ENCODE measurements around the gene KRT222. TPM values are rescaled to one million over a fixed set of nuclear protein-coding genes. Genes with fewer than 3 reads are reported as not detected.

The KRT222 gene
- 0.11 TPM for polyA plus RNA-seq (2013, experiment 1 of 2)
- polyA plus RNA-seq (2013, experiment 2 of 2) = not detected

GRCh38 chr17:40664582-40665333, at the start of gene KRT222:
Gene KRT222, minus strand, starts transcription at chr17:40665177. Its CDS starts 78 bp downstream, at chr17:40665099.
- Histone ChIP-seq H3K27ac (ENCODE audit: low read depth, low read length, severe bottlenecking) (no peak within 1 kb of the TSS), H3K4me3 (ENCODE audit: extremely low read depth, insufficient read depth, low read length, poor library complexity, severe bottlenecking) (peak within 1 kb of the TSS; percentile 8), H3K36me3 (ENCODE audit: control insufficient read depth, insufficient read depth, low read length) (no peaks in the 10 kb centered on the region), H3K9me3 (ENCODE audit: control insufficient read depth, low read length) (no peaks in the 10 kb centered on the region), H3K4me1 (ENCODE audit: control insufficient read depth, insufficient read depth, low read length, poor library complexity, severe bottlenecking) (peaks cover 4% of the 10 kb centered on the region)
- 0 to 17% methylated on average over 4 to 7 of the region's 12 CpGs for WGBS, 2 experiments (ENCODE audit: insufficient coverage in 2 of 2)

DNA sequence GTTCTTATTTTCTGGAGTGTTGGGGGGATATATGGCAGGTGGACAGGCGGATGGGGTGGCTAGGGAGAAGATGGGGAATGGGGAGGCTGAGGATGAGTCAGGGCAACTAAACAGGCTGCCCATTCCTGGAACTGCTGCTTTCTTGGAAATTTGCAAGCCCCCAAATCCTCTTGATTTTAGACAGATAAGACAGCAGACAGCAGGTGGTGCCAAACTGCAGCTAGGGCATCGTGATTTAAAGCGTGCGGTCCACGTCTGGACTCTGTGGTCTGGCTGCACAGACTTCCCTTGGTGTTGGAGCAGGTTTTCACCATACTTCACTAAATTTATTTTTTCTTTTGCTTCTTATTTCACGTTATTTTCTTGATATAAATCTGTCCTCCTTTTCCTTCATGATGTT, 49.5 kb upstream of the KRT222 start:
- Histone ChIP-seq H3K27ac (ENCODE audit: low read depth, low read length, severe bottlenecking) (no peak overlapping the region), H3K9me3 (ENCODE audit: control insufficient read depth, low read length) (no peaks in the 10 kb centered on the region), H3K4me1 (ENCODE audit: control insufficient read depth, insufficient read depth, low read length, poor library complexity, severe bottlenecking) (no peaks in the 10 kb centered on the region), H3K4me3 (ENCODE audit: extremely low read depth, insufficient read depth, low read length, poor library complexity, severe bottlenecking) (no peak overlapping the region), H3K36me3 (ENCODE audit: control insufficient read depth, insufficient read depth, low read length) (no peaks in the 10 kb centered on the region)
- 67 to 87% methylated on average over 4 to 5 of the region's 6 CpGs for WGBS, 2 experiments (ENCODE audit: insufficient coverage in 2 of 2)

- Histone ChIP-seq H3K9me3 (ENCODE audit: control insufficient read depth, low read length) (no peaks in the 10 kb centered on the region), H3K4me1 (ENCODE audit: control insufficient read depth, insufficient read depth, low read length, poor library complexity, severe bottlenecking) (no peaks in the 10 kb centered on the region), H3K27ac (ENCODE audit: low read depth, low read length, severe bottlenecking) (peak overlapping the region; percentile 18), H3K4me3 (ENCODE audit: extremely low read depth, insufficient read depth, low read length, poor library complexity, severe bottlenecking) (no peak overlapping the region), H3K36me3 (ENCODE audit: control insufficient read depth, insufficient read depth, low read length) (no peaks in the 10 kb centered on the region)
- WGBS, 2 experiments (ENCODE audit: insufficient coverage in 2 of 2) = 84 to 85% methylated on average over 4 to 5 of the region's 7 CpGs
Observed at GRCh38 chr17:40707745-40708144, 42.8 kb upstream of the KRT222 start.

DNA sequence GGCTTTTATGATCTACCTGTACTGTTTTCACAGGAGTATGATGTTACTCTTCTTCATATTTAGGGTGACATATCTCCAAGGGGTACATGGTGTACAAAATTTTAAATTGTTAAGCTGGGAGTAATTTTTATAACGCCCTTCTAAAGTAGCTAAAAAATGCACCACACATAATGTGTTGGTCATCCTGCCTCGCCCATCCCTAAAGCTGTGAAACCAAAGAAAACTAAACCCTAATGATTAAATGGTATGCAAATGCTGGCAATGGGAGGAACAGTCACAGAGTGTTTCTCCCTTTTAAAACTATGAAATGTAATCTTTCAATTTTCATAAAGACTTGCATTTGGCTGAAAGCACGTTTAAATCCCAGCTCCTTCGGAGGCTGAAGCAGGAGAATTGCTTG, 40.6 kb upstream of the KRT222 start:
- Histone ChIP-seq H3K9me3 (ENCODE audit: control insufficient read depth, low read length) (no peaks in the 10 kb centered on the region), H3K36me3 (ENCODE audit: control insufficient read depth, insufficient read depth, low read length) (no peaks in the 10 kb centered on the region)
- 43 to 100% methylated on average over 1 of the region's 4 CpGs for WGBS, 2 experiments (ENCODE audit: insufficient coverage in 2 of 2)

GRCh38 chr17:40703652-40704051, 38.7 kb upstream of the KRT222 start, which contains the start of gene KRT24:
Gene KRT24, minus strand, starts transcription at chr17:40703752. Its CDS starts 59 bp downstream, at chr17:40703693.
- WGBS, 2 experiments (ENCODE audit: insufficient coverage in 2 of 2) = 90 to 98% methylated on average over 5 to 7 of the region's 7 CpGs
- Histone ChIP-seq H3K9me3 (ENCODE audit: control insufficient read depth, low read length) (no peaks in the 10 kb centered on the region), H3K36me3 (ENCODE audit: control insufficient read depth, insufficient read depth, low read length) (no peaks in the 10 kb centered on the region), H3K4me3 (ENCODE audit: extremely low read depth, insufficient read depth, low read length, poor library complexity, severe bottlenecking) (no peak within 1 kb of the TSS), H3K4me1 (ENCODE audit: control insufficient read depth, insufficient read depth, low read length, poor library complexity, severe bottlenecking) (no peaks in the 10 kb centered on the region), H3K27ac (ENCODE audit: low read depth, low read length, severe bottlenecking) (no peak within 1 kb of the TSS)

More for the DNA sequence above, 40.6 kb upstream of the KRT222 start:
- Histone ChIP-seq H3K27ac (ENCODE audit: low read depth, low read length, severe bottlenecking) (no peak overlapping the region), H3K4me3 (ENCODE audit: extremely low read depth, insufficient read depth, low read length, poor library complexity, severe bottlenecking) (no peak overlapping the region), H3K4me1 (ENCODE audit: control insufficient read depth, insufficient read depth, low read length, poor library complexity, severe bottlenecking) (no peaks in the 10 kb centered on the region)

DNA sequence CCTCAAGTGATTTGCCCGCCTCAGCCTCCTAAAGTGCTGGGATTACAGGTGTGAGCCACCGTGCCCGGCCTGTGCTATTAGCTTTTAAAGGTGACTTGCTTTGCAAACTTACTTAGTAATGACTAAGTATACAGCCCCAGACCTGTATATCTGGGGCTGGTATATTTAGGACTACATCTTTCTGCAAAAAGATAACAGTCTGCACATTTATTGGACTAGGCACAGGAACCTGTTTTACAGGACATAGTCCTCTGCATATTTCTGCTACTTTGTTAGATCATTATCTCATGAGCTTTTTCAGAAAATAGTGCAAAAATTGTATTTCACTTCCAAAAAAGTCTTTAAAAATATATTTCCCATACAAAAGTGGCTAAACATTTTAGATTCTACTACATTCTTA, 37.3 kb upstream of the KRT222 start:
- Histone ChIP-seq H3K4me1 (ENCODE audit: control insufficient read depth, insufficient read depth, low read length, poor library complexity, severe bottlenecking) (no peaks in the 10 kb centered on the region), H3K4me3 (ENCODE audit: extremely low read depth, insufficient read depth, low read length, poor library complexity, severe bottlenecking) (no peak overlapping the region), H3K27ac (ENCODE audit: low read depth, low read length, severe bottlenecking) (no peak overlapping the region), H3K36me3 (ENCODE audit: control insufficient read depth, insufficient read depth, low read length) (no peaks in the 10 kb centered on the region), H3K9me3 (ENCODE audit: control insufficient read depth, low read length) (no peaks in the 10 kb centered on the region)
- WGBS, 2 experiments (ENCODE audit: insufficient coverage in 2 of 2) = 92% methylated on average over 2 of the region's 3 CpGs; no CpG with 5 or more reads in 1 of the 2 experiments

DNA sequence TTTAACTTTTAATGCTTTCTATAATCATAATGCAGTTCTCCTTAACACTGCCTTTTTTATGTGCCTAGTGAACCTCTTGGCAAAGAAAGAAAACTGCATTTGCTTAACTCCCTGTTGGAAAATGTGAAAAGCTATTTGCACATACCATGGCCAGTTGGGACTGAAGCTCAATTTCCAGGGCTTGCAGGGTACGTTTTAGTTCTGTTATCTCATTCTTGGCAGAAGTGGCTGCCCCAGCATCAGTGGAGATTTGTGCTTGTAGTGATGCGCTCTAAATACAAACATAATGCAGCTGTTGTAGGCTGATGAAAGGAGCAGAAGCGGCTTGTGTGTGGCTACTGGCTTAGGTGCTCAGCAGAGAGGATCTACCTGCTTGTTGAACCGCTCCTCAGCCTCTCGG, 34.9 kb upstream of the KRT222 start:
- Histone ChIP-seq H3K9me3 (ENCODE audit: control insufficient read depth, low read length) (no peaks in the 10 kb centered on the region), H3K27ac (ENCODE audit: low read depth, low read length, severe bottlenecking) (no peak overlapping the region), H3K4me3 (ENCODE audit: extremely low read depth, insufficient read depth, low read length, poor library complexity, severe bottlenecking) (no peak overlapping the region), H3K36me3 (ENCODE audit: control insufficient read depth, insufficient read depth, low read length) (no peaks in the 10 kb centered on the region), H3K4me1 (ENCODE audit: control insufficient read depth, insufficient read depth, low read length, poor library complexity, severe bottlenecking) (no peaks in the 10 kb centered on the region)
- 83 to 89% methylated on average over 4 to 5 of the region's 5 CpGs for WGBS, 2 experiments (ENCODE audit: insufficient coverage in 2 of 2)

DNA sequence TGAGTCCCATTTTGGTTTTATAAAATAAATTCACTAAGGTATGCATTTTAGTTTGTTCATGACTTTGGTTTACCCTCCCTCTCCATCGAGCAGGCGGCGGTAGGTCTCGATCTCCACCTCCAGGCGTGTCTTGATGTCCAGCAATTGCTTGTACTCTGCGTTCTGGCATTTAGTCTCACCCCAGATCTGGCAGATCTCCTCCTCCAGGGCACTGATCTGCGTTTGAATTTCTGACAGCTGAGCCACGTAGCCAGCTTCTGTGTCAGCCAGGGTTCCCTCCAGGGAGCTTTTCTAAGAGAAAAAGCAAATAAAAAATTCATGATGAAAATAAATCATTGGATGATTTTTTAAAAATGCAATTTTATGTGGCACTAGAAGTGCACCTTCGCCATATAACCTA, 34.4 kb upstream of the KRT222 start:
- Histone ChIP-seq H3K9me3 (ENCODE audit: control insufficient read depth, low read length) (no peaks in the 10 kb centered on the region), H3K4me1 (ENCODE audit: control insufficient read depth, insufficient read depth, low read length, poor library complexity, severe bottlenecking) (no peaks in the 10 kb centered on the region), H3K4me3 (ENCODE audit: extremely low read depth, insufficient read depth, low read length, poor library complexity, severe bottlenecking) (no peak overlapping the region), H3K27ac (ENCODE audit: low read depth, low read length, severe bottlenecking) (no peak overlapping the region), H3K36me3 (ENCODE audit: control insufficient read depth, insufficient read depth, low read length) (no peaks in the 10 kb centered on the region)
- WGBS, 2 experiments (ENCODE audit: insufficient coverage in 2 of 2) = 87 to 91% methylated on average over 6 to 8 of the region's 9 CpGs

DNA sequence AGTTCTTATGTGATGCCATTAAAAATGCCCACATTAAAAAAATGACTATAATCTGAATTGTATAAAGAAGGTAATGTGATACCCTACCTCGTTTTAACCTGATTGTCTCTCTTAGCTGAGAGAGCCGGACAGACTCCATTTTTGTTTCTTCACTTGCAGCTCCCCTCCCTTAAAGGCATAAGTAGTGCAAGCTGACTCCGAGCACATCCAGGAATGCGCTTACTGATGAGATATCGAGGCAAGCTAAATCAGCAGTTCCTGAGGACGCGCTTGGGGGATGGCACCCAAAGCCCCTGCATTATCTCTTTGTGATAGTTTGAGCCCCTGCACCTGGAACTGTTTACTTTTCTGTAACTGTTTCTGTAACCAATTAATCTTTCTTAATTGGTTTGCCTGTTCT, 32.3 kb upstream of the KRT222 start:
- 80 to 83% methylated on average over 7 of the region's 7 CpGs for WGBS, 2 experiments (ENCODE audit: insufficient coverage in 2 of 2)
- H3K4me3 ChIP-seq (ENCODE audit: extremely low read depth, insufficient read depth, low read length, poor library complexity, severe bottlenecking) = no peak overlapping the region
- H3K36me3 ChIP-seq (ENCODE audit: control insufficient read depth, insufficient read depth, low read length) = no peaks in the 10 kb centered on the region
- H3K4me1 ChIP-seq (ENCODE audit: control insufficient read depth, insufficient read depth, low read length, poor library complexity, severe bottlenecking) = no peaks in the 10 kb centered on the region
- H3K9me3 ChIP-seq (ENCODE audit: control insufficient read depth, low read length) = no peaks in the 10 kb centered on the region
- no peak overlapping the region for H3K27ac ChIP-seq (ENCODE audit: low read depth, low read length, severe bottlenecking)

GRCh38 chr17:40696651-40697072, 31.7 kb upstream of the KRT222 start:
- H3K36me3 ChIP-seq (ENCODE audit: control insufficient read depth, insufficient read depth, low read length) = no peaks in the 10 kb centered on the region
- H3K4me3 ChIP-seq (ENCODE audit: extremely low read depth, insufficient read depth, low read length, poor library complexity, severe bottlenecking) = no peak overlapping the region
- H3K27ac ChIP-seq (ENCODE audit: low read depth, low read length, severe bottlenecking) = no peak overlapping the region
- 86 to 100% methylated on average over 1 to 2 of the region's 3 CpGs for WGBS, 2 experiments (ENCODE audit: insufficient coverage in 2 of 2)
- no peaks in the 10 kb centered on the region for H3K9me3 ChIP-seq (ENCODE audit: control insufficient read depth, low read length)
- H3K4me1 ChIP-seq (ENCODE audit: control insufficient read depth, insufficient read depth, low read length, poor library complexity, severe bottlenecking) = no peaks in the 10 kb centered on the region

DNA sequence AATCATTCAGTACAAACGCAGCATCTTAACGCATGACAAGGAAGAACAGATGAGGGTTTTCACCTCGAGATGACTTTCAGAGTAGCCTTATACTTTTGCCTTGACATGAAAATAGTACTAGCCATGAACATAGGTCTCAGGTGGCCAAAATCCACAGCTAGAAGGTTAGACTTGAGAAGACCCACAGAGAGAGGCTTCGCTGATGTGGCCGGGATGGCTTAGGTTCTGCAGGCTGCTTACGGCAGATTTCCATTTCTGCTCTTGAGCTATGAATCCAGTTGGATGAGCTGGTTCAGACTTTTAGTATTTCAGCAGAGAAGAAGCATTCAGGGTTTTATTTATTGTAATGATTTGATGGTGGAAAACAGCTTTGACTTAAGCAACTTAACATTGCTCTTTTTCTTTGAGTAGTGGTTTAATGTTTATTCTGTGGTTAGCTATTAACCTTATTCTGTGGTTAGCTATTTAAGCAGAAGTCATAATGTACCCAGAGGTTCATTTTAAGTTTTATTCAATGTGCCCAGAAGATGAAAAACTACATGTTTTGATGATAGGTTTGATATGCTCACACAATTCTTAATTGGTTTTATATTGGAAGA, 31.0 kb upstream of the KRT222 start:
- Histone ChIP-seq H3K4me1 (ENCODE audit: control insufficient read depth, insufficient read depth, low read length, poor library complexity, severe bottlenecking) (no peaks in the 10 kb centered on the region), H3K27ac (ENCODE audit: low read depth, low read length, severe bottlenecking) (no peak overlapping the region), H3K4me3 (ENCODE audit: extremely low read depth, insufficient read depth, low read length, poor library complexity, severe bottlenecking) (no peak overlapping the region), H3K36me3 (ENCODE audit: control insufficient read depth, insufficient read depth, low read length) (no peaks in the 10 kb centered on the region), H3K9me3 (ENCODE audit: control insufficient read depth, low read length) (no peaks in the 10 kb centered on the region)
- 90 to 92% methylated on average over 5 to 6 of the region's 6 CpGs for WGBS, 2 experiments (ENCODE audit: insufficient coverage in 2 of 2)

Measured in mesodermal cell (in vitro differentiated cells).